HFFc6 (cell line): ENCODE measurements around the gene RPRD1B. TPM values are rescaled to one million over a fixed set of nuclear protein-coding genes. Genes with fewer than 3 reads are reported as not detected.
"Not testable (repeated sequence)": the region's sequence is repeated elsewhere in the genome, so short reads cannot be mapped to it uniquely, and the experiment has no call there.

Source experiments
- DNase-seq: peaks from one replicate; pipeline ENCODE4 v3.0.0-alpha.2; 2018
- H3K27ac Mint-ChIP-seq: 2 replicates; pipeline ENCODE4 v1.8.0; 2020; ENCODE audit warnings: mild to moderate bottlenecking, mixed read lengths
- H3K27me3 Mint-ChIP-seq: 2 replicates; pipeline ENCODE4 v1.8.0; 2021; ENCODE audit warnings: mild to moderate bottlenecking, moderate library complexity, mixed read lengths; ENCODE audit not compliant: insufficient read depth
- H3K36me3 Mint-ChIP-seq: 2 replicates; pipeline ENCODE4 v1.8.0; 2021; ENCODE audit warnings: low read depth, mixed read lengths
- H3K4me1 Mint-ChIP-seq: 2 replicates; pipeline ENCODE4 v1.8.0; 2020; ENCODE audit warnings: low read depth, mixed read lengths
- H3K4me3 Mint-ChIP-seq: 2 replicates; pipeline ENCODE4 v1.8.0; 2020; ENCODE audit warnings: mild to moderate bottlenecking, moderate library complexity, mixed read lengths
- H3K9me3 Mint-ChIP-seq: 2 replicates; pipeline ENCODE4 v1.8.0; 2020; ENCODE audit warnings: mild to moderate bottlenecking, mixed read lengths
- total RNA-seq, 6 experiments: library from RNA; stranded (reverse); fragmentation: NEBNext Ultra II Directional; extraction: Animal tissue kit (Norgen Biotek cat#: 25700); gene quantifications; 2 replicates in 1 of 6; 3 replicates in 5 of 6; pipeline ENCODE4 v1.2.3, GENCODE V29; 2021
- TF ChIP-seq, protein P1 (sequence below): fragments of 200-600 bp; sonication (generic); IDR thresholded peaks from 2 replicates; pipeline ENCODE4 v1.5.0; 2021; ENCODE audit warnings: antibody characterized with exemption, mild to moderate bottlenecking

RPRD1B gene
- total RNA-seq, 6 experiments from 2014 or later, result 15.9 to 20.2 (median 19.2) TPM

DNA sequence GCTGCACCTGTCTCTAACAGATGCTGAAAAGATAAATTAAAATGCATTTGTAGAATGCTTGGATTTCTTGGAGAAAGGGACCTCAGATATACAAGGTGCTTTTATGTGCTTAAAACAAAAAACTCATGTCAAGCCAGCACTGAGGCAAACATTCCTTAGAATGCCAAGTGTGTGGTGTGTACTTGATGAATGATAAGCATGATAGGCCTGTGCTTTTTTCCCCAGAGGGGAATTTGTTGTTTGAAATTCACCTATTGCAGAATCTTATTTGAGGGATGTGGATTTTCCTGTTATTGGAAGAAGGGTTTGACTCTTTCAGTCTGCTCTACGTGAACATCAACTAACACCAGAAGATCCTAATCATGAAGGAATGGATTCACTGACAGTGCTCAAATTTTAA, 29.1 kb upstream of the RPRD1B start:
- Mint-ChIP-seq H3K4me3 (no peak overlapping the region), H3K9me3 (no peaks in the 10 kb centered on the region), H3K27me3 (no peaks in the 10 kb centered on the region), H3K27ac (peak overlapping the region; percentile 15; the same call in 1 of the 2 replicates), H3K36me3 (peaks cover 23% of the 10 kb centered on the region), H3K4me1 (peaks cover 61% of the 10 kb centered on the region)
- no peak for DNase-seq
- TF ChIP-seq, protein P1, sequence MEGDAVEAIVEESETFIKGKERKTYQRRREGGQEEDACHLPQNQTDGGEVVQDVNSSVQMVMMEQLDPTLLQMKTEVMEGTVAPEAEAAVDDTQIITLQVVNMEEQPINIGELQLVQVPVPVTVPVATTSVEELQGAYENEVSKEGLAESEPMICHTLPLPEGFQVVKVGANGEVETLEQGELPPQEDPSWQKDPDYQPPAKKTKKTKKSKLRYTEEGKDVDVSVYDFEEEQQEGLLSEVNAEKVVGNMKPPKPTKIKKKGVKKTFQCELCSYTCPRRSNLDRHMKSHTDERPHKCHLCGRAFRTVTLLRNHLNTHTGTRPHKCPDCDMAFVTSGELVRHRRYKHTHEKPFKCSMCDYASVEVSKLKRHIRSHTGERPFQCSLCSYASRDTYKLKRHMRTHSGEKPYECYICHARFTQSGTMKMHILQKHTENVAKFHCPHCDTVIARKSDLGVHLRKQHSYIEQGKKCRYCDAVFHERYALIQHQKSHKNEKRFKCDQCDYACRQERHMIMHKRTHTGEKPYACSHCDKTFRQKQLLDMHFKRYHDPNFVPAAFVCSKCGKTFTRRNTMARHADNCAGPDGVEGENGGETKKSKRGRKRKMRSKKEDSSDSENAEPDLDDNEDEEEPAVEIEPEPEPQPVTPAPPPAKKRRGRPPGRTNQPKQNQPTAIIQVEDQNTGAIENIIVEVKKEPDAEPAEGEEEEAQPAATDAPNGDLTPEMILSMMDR, result no peak

DNA sequence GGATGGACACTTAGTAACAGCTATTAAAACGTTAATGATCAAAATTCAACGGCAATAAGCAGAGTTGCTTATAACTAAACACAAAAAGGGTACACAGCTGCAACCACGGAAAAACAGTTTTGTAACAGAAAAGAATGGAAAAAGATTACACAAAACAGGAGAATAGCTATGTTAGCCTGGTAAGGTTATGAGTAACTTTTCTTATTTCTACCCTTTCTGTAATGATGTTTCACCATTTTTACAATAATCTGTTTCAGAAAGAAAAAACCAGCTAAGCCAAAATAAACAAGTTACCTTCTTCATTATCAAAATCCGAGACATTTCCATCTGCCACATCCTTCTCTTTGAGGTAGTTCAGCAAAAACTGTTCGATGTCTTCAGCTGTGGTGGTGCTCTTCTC, 27.6 kb upstream of the RPRD1B start:
- H3K27ac Mint-ChIP-seq, result no peak overlapping the region
- H3K9me3 Mint-ChIP-seq, result no peaks in the 10 kb centered on the region
- H3K4me1 Mint-ChIP-seq, result peaks cover 46% of the 10 kb centered on the region
- H3K4me3 Mint-ChIP-seq, result no peak overlapping the region
- TF ChIP-seq, protein P1, result no peak
- H3K36me3 Mint-ChIP-seq, result peaks cover 14% of the 10 kb centered on the region
- DNase-seq, result no peak
- no peaks in the 10 kb centered on the region for H3K27me3 Mint-ChIP-seq

- Mint-ChIP-seq H3K27me3 (no peaks in the 10 kb centered on the region), H3K27ac (no peak overlapping the region), H3K9me3 (no peaks in the 10 kb centered on the region), H3K4me3 (no peak overlapping the region), H3K4me1 (peaks cover 30% of the 10 kb centered on the region), H3K36me3 (peaks cover 19% of the 10 kb centered on the region)
- TF ChIP-seq, protein P1, result no peak
- DNase-seq, result no peak
Observed at GRCh38 chr20:38007526-38007925, 26.0 kb upstream of the RPRD1B start.

DNA sequence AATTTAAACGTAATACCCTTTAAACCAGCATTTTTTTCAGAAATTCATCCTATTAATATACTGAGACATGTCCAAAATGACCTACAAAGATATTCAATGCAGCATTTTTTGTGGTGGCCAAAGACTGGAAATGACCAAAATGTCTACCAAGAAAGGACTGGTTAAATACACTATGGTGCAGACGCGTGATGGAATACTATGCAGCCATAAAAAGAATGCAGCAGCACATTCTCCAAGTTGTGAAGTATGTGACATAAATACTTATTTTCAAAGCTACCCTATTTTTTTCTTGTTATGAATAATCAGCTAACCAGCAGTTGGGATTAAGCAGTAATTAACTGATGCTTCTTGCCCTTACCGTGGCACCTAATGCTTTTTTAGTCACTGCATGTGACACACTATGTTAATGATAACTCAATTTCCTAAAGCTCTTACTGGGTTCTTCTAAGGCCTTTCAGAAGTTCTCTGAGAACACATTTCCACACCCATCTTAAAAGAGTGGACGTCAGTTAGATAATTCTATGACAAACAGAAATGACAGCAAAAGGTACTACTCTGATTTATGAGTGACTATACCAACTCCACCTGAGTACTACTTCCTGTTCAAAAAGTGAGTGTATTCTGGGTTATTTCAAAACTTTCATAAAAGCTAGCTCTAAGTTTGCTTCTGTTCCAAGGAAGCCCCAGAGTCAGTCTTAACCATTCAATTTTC, 25.2 kb upstream of the RPRD1B start:
- Mint-ChIP-seq H3K27ac (no peak overlapping the region), H3K9me3 (no peaks in the 10 kb centered on the region), H3K36me3 (peaks cover 27% of the 10 kb centered on the region), H3K4me1 (peaks cover 27% of the 10 kb centered on the region), H3K27me3 (no peaks in the 10 kb centered on the region), H3K4me3 (no peak overlapping the region)
- TF ChIP-seq, protein P1, result no peak
- no peak for DNase-seq

GRCh38 chr20:38009416-38009815, 24.1 kb upstream of the RPRD1B start:
- H3K36me3 Mint-ChIP-seq, result peaks cover 32% of the 10 kb centered on the region
- peaks cover 20% of the 10 kb centered on the region for H3K4me1 Mint-ChIP-seq
- not testable (repeated sequence) for H3K4me3 Mint-ChIP-seq, DNase-seq, H3K27me3 Mint-ChIP-seq, H3K27ac Mint-ChIP-seq, H3K9me3 Mint-ChIP-seq

- H3K27ac Mint-ChIP-seq, result no peak overlapping the region
Observed at GRCh38 chr20:38011696-38012095, 21.9 kb upstream of the RPRD1B start.

More at GRCh38 chr20:38011696-38012095, 21.9 kb upstream of the RPRD1B start:
- no peak for DNase-seq
- Mint-ChIP-seq H3K27me3 (peaks cover 2% of the 10 kb centered on the region; the same call in 1 of the 2 replicates), H3K4me1 (no peaks in the 10 kb centered on the region; the same call in 1 of the 2 replicates), H3K9me3 (no peaks in the 10 kb centered on the region), H3K4me3 (no peak overlapping the region), H3K36me3 (peaks cover 50% of the 10 kb centered on the region)
- TF ChIP-seq, protein P1, result no peak
